Trophoblast cell (in vitro differentiated cells and primary cell): ENCODE results near the gene CXCR2. TPM values are rescaled to one million over a fixed set of nuclear protein-coding genes. Genes with fewer than 3 reads are reported as not detected.

Experiments used
- DNase-seq, 2 donors: peaks; one replicate each; pipeline ENCODE4 v3.0.0-alpha.2; 2016
- H2AFZ ChIP-seq: 2 replicates; pipeline ENCODE4 v1.6.1; 2013; ENCODE audit warnings: low read length, moderate library complexity, mild to moderate bottlenecking; ENCODE audit not compliant: insufficient read depth, poor library complexity
- H2AK5ac ChIP-seq: 2 replicates; pipeline ENCODE4 v1.6.1; 2013; ENCODE audit warnings: mild to moderate bottlenecking, low read length
- H2BK120ac ChIP-seq: 2 replicates; pipeline ENCODE4 v1.6.1; 2013; ENCODE audit warnings: low read length, mild to moderate bottlenecking, moderate library complexity; ENCODE audit not compliant: insufficient read depth, poor library complexity
- H2BK12ac ChIP-seq: 2 replicates; pipeline ENCODE4 v1.6.1; 2013; ENCODE audit warnings: mild to moderate bottlenecking, low read length, moderate library complexity
- H2BK5ac ChIP-seq: 2 replicates; pipeline ENCODE4 v1.6.1; 2013; ENCODE audit warnings: low read length, low read depth, moderate library complexity, mild to moderate bottlenecking; ENCODE audit not compliant: poor library complexity
- H3K14ac ChIP-seq: 2 replicates; pipeline ENCODE4 v1.6.1; 2013; ENCODE audit warnings: mild to moderate bottlenecking, low read length
- H3K18ac ChIP-seq: 2 replicates; pipeline ENCODE4 v1.6.1; 2013; ENCODE audit warnings: mild to moderate bottlenecking, low read length
- H3K23ac ChIP-seq: 2 replicates; pipeline ENCODE4 v1.6.1; 2013; ENCODE audit warnings: low read length
- H3K27ac ChIP-seq: 2 replicates; pipeline ENCODE4 v1.5.1; 2013; ENCODE audit warnings: low read depth, mild to moderate bottlenecking, inconsistent platforms, low read length, moderate library complexity
- H3K27me3 ChIP-seq: 2 replicates; pipeline ENCODE4 v1.6.1; 2013; ENCODE audit warnings: inconsistent platforms, mild to moderate bottlenecking, low read length, moderate library complexity; ENCODE audit not compliant: insufficient read depth
- H3K36me3 ChIP-seq, 2 experiments: 1 replicate in 1 of 2; 2 replicates in 1 of 2; pipeline ENCODE4 v1.6.1; 2013; ENCODE audit warnings: low read length in 2 of 2, mild to moderate bottlenecking in 2 of 2, moderate library complexity in 1 of 2; ENCODE audit not compliant: insufficient read depth in 2 of 2, control insufficient read depth in 1 of 2
- H3K4ac ChIP-seq: 2 replicates; pipeline ENCODE4 v1.6.1; 2013; ENCODE audit warnings: low read depth, mild to moderate bottlenecking, low read length, moderate library complexity
- H3K4me1 ChIP-seq, 2 experiments: 1 replicate in 1 of 2; 2 replicates in 1 of 2; pipeline ENCODE4 v1.6.1; 2013; ENCODE audit warnings: low read length in 2 of 2, mild to moderate bottlenecking in 2 of 2, moderate library complexity in 1 of 2; ENCODE audit not compliant: insufficient read depth in 2 of 2, control insufficient read depth in 1 of 2
- H3K4me2 ChIP-seq: 2 replicates; pipeline ENCODE4 v1.6.1; 2013; ENCODE audit warnings: inconsistent platforms, mild to moderate bottlenecking, low read length, moderate library complexity
- H3K4me3 ChIP-seq: 2 replicates; pipeline ENCODE4 v1.5.1; 2013; ENCODE audit warnings: mild to moderate bottlenecking, low read depth, low read length, inconsistent platforms
- H3K79me1 ChIP-seq: one replicate; pipeline ENCODE4 v1.6.1; 2013; ENCODE audit warnings: low read length
- H3K79me2 ChIP-seq: 2 replicates; pipeline ENCODE4 v1.6.1; 2013; ENCODE audit warnings: low read length, mild to moderate bottlenecking; ENCODE audit not compliant: control insufficient read depth, insufficient read depth, poor library complexity
- H3K9ac ChIP-seq: 2 replicates; pipeline ENCODE4 v1.6.1; 2013; ENCODE audit warnings: mild to moderate bottlenecking, low read length
- H3K9me3 ChIP-seq: 2 replicates; pipeline ENCODE4 v1.6.1; 2013; ENCODE audit warnings: low read depth, mild to moderate bottlenecking, control low read depth, inconsistent platforms, low read length; ENCODE audit not compliant: insufficient read depth
- H4K12ac ChIP-seq: 2 replicates; pipeline ENCODE4 v1.6.1; 2013; ENCODE audit warnings: low read depth, mild to moderate bottlenecking, low read length, moderate library complexity
- H4K8ac ChIP-seq: 2 replicates; pipeline ENCODE4 v1.6.1; 2013; ENCODE audit warnings: low read depth, mild to moderate bottlenecking, low read length, moderate library complexity
- H4K91ac ChIP-seq: one replicate; pipeline ENCODE4 v1.6.1; 2013; ENCODE audit warnings: low read depth, mild to moderate bottlenecking, low read length, moderate library complexity
- WGBS: extraction: QIAGEN DNeasy Blood & Tissue Kit; methylation state at CpG from one replicate; pipeline ENCODE4 v1.1.7; 2013; ENCODE audit warnings: missing lambda C conversion rate; ENCODE audit not compliant: insufficient read length, insufficient coverage; ENCODE audit errors: extremely low coverage; 5-methylcytosine and 5-hydroxymethylcytosine counted together
- polyA plus RNA-seq: library from polyadenylated mRNA; stranded (reverse); fragments of 200-250 nt; gene quantifications from 2 replicates; pipeline ENCODE4 v1.2.3, GENCODE V29; 2013

Gene CXCR2
- 0.18 and 0.24 TPM in 2 replicates for polyA plus RNA-seq

GRCh38 chr2:218125626-218126080 is at the start of gene CXCR2:
Gene CXCR2 (plus strand): TSS chr2:218126028. CDS start chr2:218134802, 8,774 bp downstream.
- Histone ChIP-seq H2BK12ac (no peak within 1 kb of the TSS), H3K14ac (no peak within 1 kb of the TSS), H3K27me3 (no peaks in the 10 kb centered on the region), H2BK5ac (no peak within 1 kb of the TSS), H3K9me3 (no peaks in the 10 kb centered on the region), H3K4me1 (no peaks in the 10 kb centered on the region), H3K4me3 (no peak within 1 kb of the TSS), H4K91ac (no peak within 1 kb of the TSS), H3K79me1 (no peaks in the 10 kb centered on the region), H3K36me3 (no peaks in the 10 kb centered on the region), H4K8ac (no peak within 1 kb of the TSS), H2BK120ac (no peak within 1 kb of the TSS), H3K27ac (no peak within 1 kb of the TSS), H4K12ac (no peak within 1 kb of the TSS), H3K18ac (no peak within 1 kb of the TSS), H3K4ac (no peak within 1 kb of the TSS), H3K4me2 (no peak within 1 kb of the TSS), H2AK5ac (no peak within 1 kb of the TSS), H2AFZ (no peak within 1 kb of the TSS), H3K23ac (no peak within 1 kb of the TSS), H3K9ac (no peak within 1 kb of the TSS), H3K79me2 (no peaks in the 10 kb centered on the region)
- DNase-seq = no peak
- no CpG with 5 or more reads among the region's 8 CpGs for WGBS

GRCh38 chr2:218077464-218078216 is 48.2 kb upstream of the CXCR2 start:
- H2BK120ac ChIP-seq = no peak overlapping the region
- no peak for DNase-seq
- no peak overlapping the region for H3K23ac ChIP-seq
- no peaks in the 10 kb centered on the region for H3K79me1 ChIP-seq
- H4K12ac ChIP-seq = no peak overlapping the region
- no peaks in the 10 kb centered on the region for H3K9me3 ChIP-seq
- no peaks in the 10 kb centered on the region for H3K4me1 ChIP-seq
- no peak overlapping the region for H3K14ac ChIP-seq
- H2BK5ac ChIP-seq = no peak overlapping the region
- no peak overlapping the region for H3K9ac ChIP-seq
- no peak overlapping the region for H4K8ac ChIP-seq
- no peak overlapping the region for H3K4me2 ChIP-seq
- no peak overlapping the region for H3K18ac ChIP-seq
- H4K91ac ChIP-seq = no peak overlapping the region
- no peak overlapping the region for H2AFZ ChIP-seq
- H3K27ac ChIP-seq = no peak overlapping the region
- H3K27me3 ChIP-seq = no peaks in the 10 kb centered on the region
- H2BK12ac ChIP-seq = no peak overlapping the region
- H3K36me3 ChIP-seq = no peaks in the 10 kb centered on the region
- no peak overlapping the region for H2AK5ac ChIP-seq
- H3K4ac ChIP-seq = no peak overlapping the region
- WGBS = no CpG with 5 or more reads among the region's 9 CpGs
- no peak overlapping the region for H3K4me3 ChIP-seq
- H3K79me2 ChIP-seq = no peaks in the 10 kb centered on the region

- H3K79me2 ChIP-seq = no peaks in the 10 kb centered on the region
- H2AFZ ChIP-seq = no peak overlapping the region
- no peaks in the 10 kb centered on the region for H3K79me1 ChIP-seq
- no peak overlapping the region for H2BK12ac ChIP-seq
- H3K4ac ChIP-seq = no peak overlapping the region
- H4K12ac ChIP-seq = no peak overlapping the region
- no peak overlapping the region for H2BK120ac ChIP-seq
- no peaks in the 10 kb centered on the region for H3K27me3 ChIP-seq
- no peak overlapping the region for H3K27ac ChIP-seq
- H4K91ac ChIP-seq = no peak overlapping the region
- H2AK5ac ChIP-seq = no peak overlapping the region
- H3K14ac ChIP-seq = no peak overlapping the region
- peaks cover 3% of the 10 kb centered on the region for H3K9me3 ChIP-seq
- H3K9ac ChIP-seq = no peak overlapping the region
- no peak overlapping the region for H3K23ac ChIP-seq
- no CpG with 5 or more reads among the region's 15 CpGs for WGBS
- H3K18ac ChIP-seq = no peak overlapping the region
- H3K4me2 ChIP-seq = no peak overlapping the region
- H3K4me1 ChIP-seq = no peaks in the 10 kb centered on the region
- H3K36me3 ChIP-seq = no peaks in the 10 kb centered on the region
- no peak overlapping the region for H2BK5ac ChIP-seq
- DNase-seq = no peak
- H4K8ac ChIP-seq = no peak overlapping the region
- no peak overlapping the region for H3K4me3 ChIP-seq
These were observed 45.6 kb upstream of the CXCR2 start for GRCh38 chr2:218079943-218080913.

DNA sequence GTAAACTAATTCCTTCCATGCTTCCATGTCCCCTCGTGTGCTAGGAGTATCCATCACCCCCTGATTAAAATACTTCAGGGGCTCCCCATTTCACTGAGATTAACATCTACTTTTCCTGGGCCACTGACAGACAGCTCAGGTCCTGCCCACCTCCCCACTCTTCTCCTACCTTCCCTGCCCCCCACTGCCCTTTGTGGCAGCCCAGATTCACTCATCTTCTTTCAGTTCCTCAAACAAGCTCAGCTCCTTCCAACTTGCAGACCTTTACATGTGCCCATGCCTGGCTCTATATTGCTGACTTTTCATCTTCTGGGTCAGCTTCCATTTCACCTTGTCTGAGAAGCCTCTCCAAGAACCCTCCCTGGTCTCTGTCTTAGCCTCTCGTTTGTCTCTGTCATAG is 44.8 kb upstream of the CXCR2 start:
- no peak overlapping the region for H3K14ac ChIP-seq
- H2BK5ac ChIP-seq = no peak overlapping the region
- no peak overlapping the region for H2AFZ ChIP-seq
- H2AK5ac ChIP-seq = no peak overlapping the region
- no peak overlapping the region for H4K8ac ChIP-seq
- no peak overlapping the region for H4K91ac ChIP-seq
- H3K27me3 ChIP-seq = no peaks in the 10 kb centered on the region
- no peak overlapping the region for H2BK12ac ChIP-seq
- no peaks in the 10 kb centered on the region for H3K36me3 ChIP-seq
- H3K79me2 ChIP-seq = no peaks in the 10 kb centered on the region
- no peak overlapping the region for H3K18ac ChIP-seq
- H3K27ac ChIP-seq = no peak overlapping the region
- H2BK120ac ChIP-seq = no peak overlapping the region
- H3K4me2 ChIP-seq = no peak overlapping the region
- no peak for DNase-seq
- no peak overlapping the region for H3K9ac ChIP-seq
- no peak overlapping the region for H3K4me3 ChIP-seq
- no peak overlapping the region for H3K4ac ChIP-seq
- peaks cover 3% of the 10 kb centered on the region for H3K9me3 ChIP-seq
- WGBS = no CpG with 5 or more reads among the region's 2 CpGs
- H4K12ac ChIP-seq = no peak overlapping the region
- no peaks in the 10 kb centered on the region for H3K4me1 ChIP-seq
- H3K79me1 ChIP-seq = no peaks in the 10 kb centered on the region
- no peak overlapping the region for H3K23ac ChIP-seq
